Kidney epithelial cell (primary cell): Measurements from ENCODE around the gene VIPR2. TPM values are rescaled to one million over a fixed set of nuclear protein-coding genes. Genes with fewer than 3 reads are reported as not detected.

Source experiments
- DNase-seq: peaks from one replicate; pipeline ENCODE4 v3.0.0-alpha.2; 2010; ENCODE audit warnings: low read depth
- H3K27me3 ChIP-seq: 2 replicates; pipeline ENCODE4 v1.6.0; 2011; ENCODE audit warnings: low read length; ENCODE audit not compliant: control insufficient read depth, insufficient read depth
- H3K36me3 ChIP-seq: 2 replicates; pipeline ENCODE4 v1.5.1; 2011; ENCODE audit warnings: low read length; ENCODE audit not compliant: control insufficient read depth, insufficient read depth
- H3K4me3 ChIP-seq: 2 replicates; pipeline ENCODE4 v1.5.1; 2011; ENCODE audit warnings: low read depth, mild to moderate bottlenecking, control low read depth, low read length
- total RNA-seq: library from RNA; depleted of rRNA; stranded (reverse); fragments of >200 nt; gene quantifications from 2 replicates; pipeline ENCODE4 v1.2.3, GENCODE V29; 2015
- TF ChIP-seq, protein P1 (sequence below): IDR thresholded peaks from 2 replicates; pipeline ENCODE4 v1.5.1; 2011; ENCODE audit warnings: mild to moderate bottlenecking, moderate library complexity, low read length, control low read depth, inconsistent platforms; ENCODE audit not compliant: insufficient read depth, poor library complexity, severe bottlenecking

Gene VIPR2
- total RNA-seq, 1 donor from 2014 or later: not detected

DNA sequence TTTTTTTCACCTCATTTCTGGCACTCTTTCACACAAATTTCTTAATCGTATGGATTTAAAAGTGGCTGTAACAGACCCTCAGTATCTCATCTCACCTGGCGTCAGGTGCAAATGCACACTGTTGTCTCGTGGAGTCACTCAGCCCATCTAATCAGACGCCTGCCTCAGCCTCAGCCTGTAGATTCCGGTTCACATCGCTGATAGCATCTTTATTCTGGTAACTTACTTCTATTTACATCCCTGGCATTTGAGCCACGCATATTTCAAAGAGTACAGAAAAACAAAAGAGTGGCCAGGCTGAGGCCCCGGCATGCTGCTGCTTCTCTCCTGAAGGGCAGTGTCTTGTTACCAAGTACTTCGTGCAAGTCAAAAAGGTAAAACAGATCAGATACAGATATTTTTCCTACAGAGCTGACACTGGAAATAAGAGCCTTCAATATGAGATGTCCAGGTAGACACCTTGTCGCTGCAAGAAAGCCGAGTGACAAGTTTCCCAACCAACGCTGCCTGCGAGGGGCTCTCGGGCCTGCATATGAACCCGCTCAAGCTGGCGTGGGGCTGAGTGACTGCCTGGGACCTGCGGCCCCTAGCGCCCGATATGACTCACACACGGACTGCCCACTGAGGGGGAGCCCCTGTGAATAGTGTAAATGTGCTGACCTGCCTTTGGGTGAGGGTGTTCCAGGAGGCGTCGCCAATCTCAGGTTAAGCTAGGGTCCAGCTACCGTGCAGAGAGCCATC, 4.3 kb downstream of the VIPR2 start:
- Histone ChIP-seq H3K36me3 (no peaks in the 10 kb centered on the region), H3K4me3 (no peak overlapping the region), H3K27me3 (peaks cover 23% of the 10 kb centered on the region)
- TF ChIP-seq, protein P1, sequence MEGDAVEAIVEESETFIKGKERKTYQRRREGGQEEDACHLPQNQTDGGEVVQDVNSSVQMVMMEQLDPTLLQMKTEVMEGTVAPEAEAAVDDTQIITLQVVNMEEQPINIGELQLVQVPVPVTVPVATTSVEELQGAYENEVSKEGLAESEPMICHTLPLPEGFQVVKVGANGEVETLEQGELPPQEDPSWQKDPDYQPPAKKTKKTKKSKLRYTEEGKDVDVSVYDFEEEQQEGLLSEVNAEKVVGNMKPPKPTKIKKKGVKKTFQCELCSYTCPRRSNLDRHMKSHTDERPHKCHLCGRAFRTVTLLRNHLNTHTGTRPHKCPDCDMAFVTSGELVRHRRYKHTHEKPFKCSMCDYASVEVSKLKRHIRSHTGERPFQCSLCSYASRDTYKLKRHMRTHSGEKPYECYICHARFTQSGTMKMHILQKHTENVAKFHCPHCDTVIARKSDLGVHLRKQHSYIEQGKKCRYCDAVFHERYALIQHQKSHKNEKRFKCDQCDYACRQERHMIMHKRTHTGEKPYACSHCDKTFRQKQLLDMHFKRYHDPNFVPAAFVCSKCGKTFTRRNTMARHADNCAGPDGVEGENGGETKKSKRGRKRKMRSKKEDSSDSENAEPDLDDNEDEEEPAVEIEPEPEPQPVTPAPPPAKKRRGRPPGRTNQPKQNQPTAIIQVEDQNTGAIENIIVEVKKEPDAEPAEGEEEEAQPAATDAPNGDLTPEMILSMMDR: no peak
- DNase-seq: no peak

DNA sequence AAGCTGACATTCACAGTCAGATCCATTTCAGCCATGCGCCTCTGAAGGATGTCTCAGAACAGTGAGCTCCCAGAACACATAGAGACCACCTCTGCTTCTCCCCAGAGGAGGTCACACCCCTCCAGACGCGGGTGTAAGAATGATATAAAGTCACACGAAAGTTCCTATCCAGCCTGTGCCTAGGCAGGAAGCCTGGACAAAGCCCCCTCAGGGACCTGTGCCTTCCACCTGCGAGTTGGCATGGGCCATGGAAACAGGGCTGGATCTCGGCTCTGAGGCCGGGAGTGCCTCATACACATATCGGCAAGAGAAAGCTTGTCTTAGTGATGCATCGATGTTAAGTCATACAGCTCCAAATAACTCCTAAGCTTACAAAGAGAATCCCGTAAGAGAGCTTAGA, 5.0 kb downstream of the VIPR2 start:
- Histone ChIP-seq H3K36me3 (no peaks in the 10 kb centered on the region), H3K4me3 (no peak overlapping the region), H3K27me3 (peaks cover 19% of the 10 kb centered on the region)
- TF ChIP-seq, protein P1: no peak
- no peak for DNase-seq

DNA sequence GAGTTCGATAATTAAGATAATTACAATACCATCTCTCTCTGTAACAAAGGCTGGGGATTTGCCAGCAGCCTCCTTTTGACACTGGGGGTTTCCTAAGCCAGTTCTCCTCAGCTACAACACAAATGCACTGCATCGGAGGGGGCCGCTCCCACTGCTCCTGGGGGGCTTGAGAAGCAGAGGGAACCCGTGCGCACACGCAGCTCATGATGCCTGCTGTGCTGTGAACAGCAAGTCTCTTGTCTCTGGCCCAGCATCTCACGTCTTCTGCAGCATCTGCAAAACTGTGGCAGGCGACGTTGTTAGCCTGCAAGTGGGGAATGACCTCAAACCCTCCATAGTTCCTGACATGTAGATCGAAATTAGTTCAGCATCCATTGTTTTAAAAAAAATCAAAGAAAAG, 5.5 kb downstream of the VIPR2 start:
- no peaks in the 10 kb centered on the region for H3K36me3 ChIP-seq
- no peak overlapping the region for H3K4me3 ChIP-seq
- TF ChIP-seq, protein P1: no peak
- peaks cover 15% of the 10 kb centered on the region for H3K27me3 ChIP-seq
- DNase-seq: no peak

DNA sequence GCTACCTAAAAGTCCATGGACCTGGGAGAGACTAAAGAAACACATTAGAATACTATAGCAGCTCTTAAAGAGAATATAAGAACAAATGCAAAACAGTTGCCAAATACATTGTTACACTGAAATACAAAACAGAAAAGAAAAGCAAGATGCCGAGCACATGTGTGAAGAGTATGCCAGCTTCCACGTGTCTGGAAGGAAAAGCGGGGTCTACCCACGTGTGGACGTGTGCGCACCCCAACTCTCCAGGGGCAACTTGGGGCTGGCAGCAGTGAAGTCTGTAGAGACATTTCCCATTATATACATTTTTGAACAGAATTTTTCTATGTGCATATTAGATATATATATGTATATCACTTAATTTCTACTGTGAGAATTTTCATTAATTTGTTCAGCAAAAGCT, 6.2 kb downstream of the VIPR2 start:
- DNase-seq: no peak
- Histone ChIP-seq H3K27me3 (peaks cover 8% of the 10 kb centered on the region), H3K4me3 (no peak overlapping the region), H3K36me3 (no peaks in the 10 kb centered on the region)
- TF ChIP-seq, protein P1: no peak

DNA sequence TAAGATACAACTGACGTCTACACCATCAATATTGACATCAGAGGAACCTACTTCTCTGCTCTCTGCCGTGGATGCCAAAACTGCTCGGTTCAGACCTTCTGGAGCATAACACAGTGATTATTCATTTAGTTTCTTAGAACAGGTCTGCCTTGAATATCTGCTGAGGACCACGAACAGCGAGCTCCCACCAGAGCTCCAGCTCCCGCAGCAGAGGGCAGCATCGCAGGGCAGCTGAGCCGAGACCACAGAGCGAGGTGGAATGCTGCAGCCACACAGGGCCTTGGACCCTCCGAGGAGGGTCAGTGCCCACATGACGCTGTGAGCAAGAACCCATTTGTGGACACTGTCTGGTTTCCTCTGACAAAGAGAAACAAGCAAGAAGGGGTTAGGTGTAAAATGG, 6.8 kb downstream of the VIPR2 start:
- Histone ChIP-seq H3K27me3 (peaks cover 3% of the 10 kb centered on the region), H3K36me3 (no peaks in the 10 kb centered on the region), H3K4me3 (no peak overlapping the region)
- DNase-seq: no peak
- TF ChIP-seq, protein P1: no peak

DNA sequence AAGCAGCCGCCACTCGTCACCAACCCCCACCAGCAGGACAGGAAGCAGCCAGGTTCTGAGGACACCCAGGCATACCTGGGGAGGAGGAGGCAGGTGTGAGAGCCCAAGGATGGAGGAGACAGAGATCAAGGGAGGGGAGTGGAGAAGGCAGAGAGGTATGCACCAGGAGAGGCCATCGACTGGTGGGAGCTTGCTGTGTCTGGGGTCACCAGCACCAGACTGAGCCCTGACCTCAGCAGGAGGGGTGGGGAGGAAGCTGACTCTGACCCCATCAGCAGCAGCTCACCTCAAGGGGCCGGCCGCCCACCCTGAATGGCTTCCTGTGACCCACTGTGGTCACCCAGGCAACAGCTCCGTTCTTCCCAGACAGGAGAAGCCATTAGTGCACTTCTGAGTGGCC, 7.8 kb downstream of the VIPR2 start:
- peaks cover 2% of the 10 kb centered on the region for H3K27me3 ChIP-seq
- no peak for DNase-seq
- H3K36me3 ChIP-seq: no peaks in the 10 kb centered on the region
- no peak overlapping the region for H3K4me3 ChIP-seq
- TF ChIP-seq, protein P1: no peak
